GOT3 (cell line): ENCODE measurements around the gene LRRC57.

Experiments used
- DNase-seq: peaks from one replicate; lab custom pipeline; 2025; ENCODE audit warnings: mixed read lengths; lab: John Stamatoyannopoulos, UW

Gene LRRC57

DNA sequence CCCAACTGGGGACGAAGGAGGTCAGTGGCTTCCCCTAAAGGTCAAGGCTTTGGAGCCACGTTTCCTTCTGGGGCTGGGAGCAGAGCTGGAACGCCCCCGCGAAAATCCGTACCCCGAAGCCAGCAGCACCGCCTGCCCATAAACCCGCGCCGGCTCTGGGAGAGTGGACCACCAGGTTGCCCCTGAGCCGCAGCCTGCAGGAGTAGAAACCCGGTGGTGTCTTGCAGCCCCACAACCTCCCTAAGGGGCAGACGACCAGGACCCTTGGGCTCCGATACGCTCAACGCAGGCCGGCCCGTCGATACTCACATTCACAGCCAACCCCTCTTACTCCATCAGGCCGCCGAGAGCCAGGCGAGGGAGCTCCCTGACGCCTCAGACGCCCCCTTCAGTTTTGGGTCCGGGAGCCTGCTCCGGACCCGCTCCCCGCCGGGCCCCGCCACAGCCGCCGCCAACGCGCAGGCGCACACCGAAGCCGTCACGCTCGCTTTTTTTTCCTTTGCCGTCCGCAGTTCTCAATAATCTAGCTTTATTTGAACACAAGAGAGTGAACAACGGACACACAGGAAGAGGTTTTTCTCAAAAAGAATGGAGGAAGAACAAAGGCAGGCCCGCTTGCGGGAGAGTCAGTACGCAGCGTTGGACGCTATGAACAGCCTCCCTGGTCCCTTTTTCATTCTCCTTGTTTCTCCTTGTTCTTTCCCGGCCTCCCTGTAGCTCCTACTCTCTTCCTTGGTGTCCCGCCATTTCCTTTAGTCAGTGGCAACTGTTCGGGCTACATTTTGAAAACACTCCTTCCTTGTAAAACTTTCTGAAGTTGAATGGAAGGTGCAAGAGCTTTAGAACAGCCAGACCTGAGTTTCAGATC lies 57.7 kb downstream of the LRRC57 start, which contains the start of gene ZNF106:
TSS of gene ZNF106 (minus strand) at position 471 of the 868 bp plus-strand sequence. CDS start 18,852 bp downstream, outside the sequence.
- peak; percentile 57 for DNase-seq

DNA sequence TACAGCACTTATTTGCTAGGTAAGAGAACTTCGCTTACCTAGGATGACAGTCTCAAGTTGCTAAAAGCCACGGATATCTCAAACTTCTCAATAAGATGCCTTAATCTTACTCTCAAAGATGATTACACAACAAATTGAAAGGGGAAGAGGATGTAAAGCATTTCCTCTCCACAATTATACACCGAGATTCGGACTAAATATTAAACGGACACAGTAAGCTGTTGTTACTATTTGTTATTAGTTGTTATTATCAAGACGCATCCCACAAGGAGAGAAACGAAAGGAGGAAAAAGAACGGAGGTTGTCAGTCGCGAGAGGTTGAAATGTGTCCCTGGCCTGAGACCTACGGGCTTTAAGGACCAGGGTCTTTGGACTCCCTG lies 58.3 kb downstream of the LRRC57 start:
- no peak for DNase-seq
